Activated naive CD8-positive, alpha-beta T cell treated with anti-CD3 and anti-CD28 coated beads, Interleukin-2, amount 10 ng/mL, durations not matched to agents 7 days and 5 days (primary cell): ENCODE measurements around the gene PSG5. TPM values are rescaled to one million over a fixed set of nuclear protein-coding genes. Genes with fewer than 3 reads are reported as not detected.

Experiments used
- total RNA-seq, 2 experiments: library from RNA; stranded (reverse); gene quantifications; one replicate each; pipeline ENCODE4 v1.2.3, GENCODE V29; 2021

The PSG5 gene
- total RNA-seq, 2 experiments from 2014 or later = not detected

Other genes with a start within 250 kb of the PSG5 start
- not detected for gene PSG7, start 249.3 kb downstream of the PSG5 start, total RNA-seq
- not detected for gene PSG11, start 160.1 kb downstream of the PSG5 start, total RNA-seq
- not detected for gene PSG2, start 103.8 kb downstream of the PSG5 start, total RNA-seq
- gene PSG4, start 19.1 kb upstream of the PSG5 start, total RNA-seq = not detected
- gene PSG9, start 83.0 kb upstream of the PSG5 start, total RNA-seq = not detected
- gene CD177, start 167.2 kb upstream of the PSG5 start, total RNA-seq = not detected
- gene TEX101, start 228.4 kb upstream of the PSG5 start, total RNA-seq = not detected